ENCODE data around the gene ATP2A3. TPM values are rescaled to one million over a fixed set of nuclear protein-coding genes. Genes with fewer than 3 reads are reported as not detected.

ATP2A3 gene
- total RNA-seq, 2 donors from 2014 or later: 27.5 to 27.7 TPM

GRCh38 chr17:3944485-3945388 lies 19.5 kb downstream of the ATP2A3 start:
- DNase-seq (ENCODE audit: low spot score): no peak
- intact Hi-C loops (cut with DNase I): no loop called here

GRCh38 chr17:3943240-3943891 lies 20.9 kb downstream of the ATP2A3 start:
- intact Hi-C loops (cut with DNase I): no loop called here
- no peak for DNase-seq (ENCODE audit: low spot score)

DNA sequence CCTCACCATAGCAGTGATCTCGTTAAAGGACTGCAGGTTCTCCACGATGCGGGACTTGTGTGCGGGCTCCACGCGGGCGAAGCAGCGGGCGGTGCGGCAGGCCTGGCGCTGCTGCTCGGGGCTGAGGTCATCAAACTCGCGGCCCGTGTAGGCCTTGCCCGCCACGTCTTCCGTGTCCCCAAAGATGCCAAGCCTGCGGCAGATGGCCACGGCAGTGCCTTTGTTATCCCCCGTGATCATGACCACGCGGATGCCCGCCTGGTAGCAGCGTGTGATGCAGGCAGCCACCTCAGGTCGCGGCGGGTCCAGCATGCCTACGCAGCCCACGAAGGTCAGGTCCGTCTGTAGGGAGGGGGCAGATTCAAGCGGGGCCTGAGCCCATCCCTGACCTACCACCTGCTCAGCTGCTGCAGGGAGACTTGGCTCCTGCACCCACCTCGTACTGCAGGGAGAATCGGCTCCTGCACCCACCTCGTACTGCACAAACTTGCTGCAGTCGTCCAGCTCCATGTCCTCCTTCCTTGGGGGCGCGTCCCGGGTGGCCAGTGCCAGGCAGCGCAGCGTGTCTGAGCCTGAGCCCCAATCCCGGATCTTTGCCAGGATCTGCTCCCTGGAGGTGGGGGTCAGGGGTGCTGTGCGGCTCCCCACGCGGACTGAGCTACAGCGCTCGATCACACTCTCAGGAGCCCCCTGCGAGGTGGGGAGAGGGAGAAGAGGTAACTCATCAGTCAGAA lies 23.1 kb downstream of the ATP2A3 start:
- DNase-seq (ENCODE audit: low spot score): no peak
- intact Hi-C loops (cut with DNase I): no loop called here

DNA sequence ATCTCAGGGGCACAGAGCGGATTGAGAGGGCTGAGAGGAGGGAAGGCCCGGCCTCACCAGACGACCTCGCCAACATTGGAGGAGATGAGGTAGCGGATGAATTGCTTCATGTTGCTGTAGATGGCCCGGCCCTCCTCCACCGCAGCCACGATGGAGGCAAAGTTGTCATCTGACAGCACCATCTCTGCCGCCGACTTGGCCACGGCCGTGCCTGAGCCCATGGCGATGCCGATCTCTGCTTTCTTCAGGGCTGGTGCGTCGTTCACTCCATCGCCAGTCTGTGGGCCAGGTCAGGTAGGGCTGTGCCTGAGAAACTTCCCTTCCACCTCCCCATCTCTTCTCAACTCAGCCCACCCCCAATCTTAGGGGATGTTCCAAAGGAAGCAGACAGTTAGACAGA lies 26.9 kb downstream of the ATP2A3 start:
- no peak for DNase-seq (ENCODE audit: low spot score)
- intact Hi-C loops (cut with DNase I): no loop called here

DNA sequence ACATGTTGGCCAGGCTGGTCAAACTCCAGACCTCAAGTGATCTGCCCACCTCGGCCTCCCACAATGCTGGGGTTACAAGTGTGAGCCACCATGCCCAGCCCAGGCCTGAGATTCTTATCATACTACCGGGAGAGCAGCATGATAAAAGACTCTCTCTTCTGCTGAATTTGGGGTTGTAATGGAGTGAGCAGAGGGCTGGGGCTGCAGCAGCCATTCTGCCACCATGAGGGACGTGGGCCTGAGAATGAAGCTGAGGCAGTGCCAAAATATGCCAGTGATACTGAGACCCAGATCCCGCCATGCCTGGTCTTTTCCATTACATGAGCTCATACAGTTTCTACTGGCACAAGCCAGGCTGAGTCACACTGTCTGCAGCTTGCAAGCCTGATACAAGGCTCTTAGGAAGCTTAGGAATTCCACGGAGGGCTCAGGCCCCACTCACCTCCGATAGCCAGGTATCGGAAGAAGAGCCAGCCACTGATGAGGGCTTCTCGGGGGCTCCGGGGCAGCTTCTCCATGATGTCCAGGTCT lies 28.3 kb downstream of the ATP2A3 start:
- intact Hi-C loops (cut with DNase I): no loop called here
- DNase-seq (ENCODE audit: low spot score): no peak

DNA sequence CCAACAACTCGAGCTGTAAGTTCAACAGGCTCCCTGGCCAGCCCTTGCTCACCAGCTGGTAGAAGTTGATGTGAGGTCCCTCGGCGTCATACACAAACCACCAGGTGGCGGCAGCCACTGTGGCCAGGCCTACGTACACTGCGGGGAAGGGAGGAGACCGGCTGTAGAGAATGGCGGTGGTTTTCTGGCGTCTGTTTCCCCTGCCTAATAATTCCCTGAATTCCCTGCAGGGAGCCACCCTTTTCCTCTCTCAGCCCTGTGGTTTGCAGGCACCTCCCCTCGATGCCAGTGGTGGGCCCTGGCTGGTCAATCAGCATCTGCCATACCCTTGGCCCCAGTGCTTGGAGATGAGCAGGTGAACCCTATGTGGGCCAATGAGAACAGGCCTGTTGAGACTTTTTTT lies 29.1 kb downstream of the ATP2A3 start:
- intact Hi-C loops (cut with DNase I): no loop called here
- DNase-seq (ENCODE audit: low spot score): peak; percentile 84

DNA sequence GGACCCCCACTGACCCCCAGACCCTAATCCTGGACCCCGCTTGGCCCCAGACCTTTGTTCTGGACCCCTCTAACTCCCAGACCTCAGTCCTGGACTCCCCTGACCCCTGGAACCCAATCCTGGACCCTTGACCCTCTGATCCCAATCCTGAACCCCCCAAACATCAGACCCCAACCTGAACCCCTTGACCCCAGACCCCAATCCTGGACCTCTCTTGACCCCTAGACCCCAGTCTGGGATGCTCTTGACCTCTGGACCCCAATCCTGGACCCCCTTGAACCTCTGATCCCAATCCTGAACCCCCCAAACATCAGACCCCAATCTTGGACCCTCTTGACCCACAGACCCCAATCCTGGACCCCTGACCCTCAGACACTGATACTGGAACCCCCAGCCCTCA lies 34.5 kb downstream of the ATP2A3 start:
- intact Hi-C loops (cut with DNase I): no loop called here
- no peak for DNase-seq (ENCODE audit: low spot score)

DNA sequence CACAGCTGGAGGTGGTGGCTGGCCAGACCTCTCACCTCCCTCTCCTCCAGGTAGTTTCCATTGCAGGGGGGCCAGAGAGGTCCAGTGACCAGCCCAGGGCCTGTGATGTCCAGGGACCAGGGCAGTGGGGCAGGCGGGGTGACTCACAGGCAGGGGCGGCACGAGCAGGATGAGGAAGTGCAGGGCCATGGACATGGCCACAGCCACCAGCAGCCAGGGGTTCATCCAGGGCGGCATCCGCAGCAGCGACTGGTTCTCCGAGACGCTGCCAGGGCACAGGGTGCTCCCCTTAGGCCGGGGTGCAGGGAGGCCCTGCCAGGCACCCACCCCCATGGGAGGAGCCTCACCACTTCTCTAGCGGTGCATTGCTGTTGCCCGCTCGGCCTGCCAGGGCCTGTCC lies 35.1 kb downstream of the ATP2A3 start:
- intact Hi-C loops (cut with DNase I): no loop called here
- DNase-seq (ENCODE audit: low spot score): no peak

DNA sequence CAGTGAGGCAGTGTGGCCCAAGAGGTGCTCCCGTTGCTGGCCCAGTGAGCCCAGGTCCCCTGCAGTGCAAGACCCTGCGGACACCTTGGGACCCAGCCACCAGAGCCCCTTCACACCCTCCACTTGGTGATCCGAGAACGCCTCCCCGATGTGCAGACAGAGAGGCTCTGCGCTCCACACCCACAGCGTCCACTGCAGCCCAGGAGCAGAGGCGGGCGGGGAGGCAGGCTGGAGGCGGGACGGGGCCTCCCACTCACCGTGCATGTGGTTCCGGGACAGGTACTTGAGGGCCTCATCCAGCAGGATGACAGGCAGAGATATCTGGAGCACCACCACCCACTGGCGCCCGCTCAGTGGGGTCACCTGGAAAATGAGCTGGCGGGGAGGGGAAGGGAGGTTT lies 35.8 kb downstream of the ATP2A3 start:
- intact Hi-C loops (cut with DNase I): no loop called here
- DNase-seq (ENCODE audit: low spot score): no peak

GRCh38 chr17:3927628-3928340 lies 36.5 kb downstream of the ATP2A3 start:
- intact Hi-C loops (cut with DNase I): no loop called here

DNA sequence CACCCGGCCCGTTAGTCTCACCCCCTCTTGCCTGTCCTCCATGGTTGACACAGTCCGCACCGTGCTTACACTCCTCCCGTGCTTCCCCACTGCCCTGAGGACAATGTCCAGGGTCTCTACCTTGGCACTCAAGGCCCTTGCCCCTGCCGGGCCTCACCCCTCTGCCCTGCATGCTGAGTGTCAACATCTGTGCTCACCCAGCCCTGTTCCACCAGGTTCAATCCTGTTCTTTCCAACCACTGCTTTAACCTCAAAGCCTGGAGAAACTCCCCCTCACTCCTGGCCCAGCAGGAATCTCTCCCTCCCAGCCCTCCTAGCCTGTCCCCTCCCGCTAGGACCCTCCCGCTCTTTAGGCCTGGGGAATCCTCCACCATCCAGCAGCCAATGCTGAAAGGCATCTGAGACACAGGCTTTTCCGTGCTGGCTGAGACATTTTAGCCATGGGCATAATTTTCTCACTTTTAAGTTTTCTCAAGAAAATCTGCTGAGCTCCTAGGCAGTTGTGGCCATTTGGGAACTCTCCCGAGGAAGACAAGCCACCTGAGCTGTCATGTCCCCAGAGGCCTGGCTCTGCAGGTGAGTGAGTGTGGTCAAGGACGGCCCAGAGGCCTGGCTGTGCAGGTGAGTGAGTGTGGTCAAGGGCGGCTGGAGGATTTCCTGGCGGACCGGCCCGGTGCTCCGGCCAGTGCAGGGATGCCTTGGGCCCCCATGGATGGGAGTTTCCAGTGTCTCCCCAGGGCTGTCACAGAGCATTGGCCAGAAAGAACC lies 37.2 kb downstream of the ATP2A3 start:
- intact Hi-C loops (cut with DNase I): no loop called here
- no peak for DNase-seq (ENCODE audit: low spot score)

More at GRCh38 chr17:3927628-3928340, 36.5 kb downstream of the ATP2A3 start:
- DNase-seq (ENCODE audit: low spot score): no peak

DNA sequence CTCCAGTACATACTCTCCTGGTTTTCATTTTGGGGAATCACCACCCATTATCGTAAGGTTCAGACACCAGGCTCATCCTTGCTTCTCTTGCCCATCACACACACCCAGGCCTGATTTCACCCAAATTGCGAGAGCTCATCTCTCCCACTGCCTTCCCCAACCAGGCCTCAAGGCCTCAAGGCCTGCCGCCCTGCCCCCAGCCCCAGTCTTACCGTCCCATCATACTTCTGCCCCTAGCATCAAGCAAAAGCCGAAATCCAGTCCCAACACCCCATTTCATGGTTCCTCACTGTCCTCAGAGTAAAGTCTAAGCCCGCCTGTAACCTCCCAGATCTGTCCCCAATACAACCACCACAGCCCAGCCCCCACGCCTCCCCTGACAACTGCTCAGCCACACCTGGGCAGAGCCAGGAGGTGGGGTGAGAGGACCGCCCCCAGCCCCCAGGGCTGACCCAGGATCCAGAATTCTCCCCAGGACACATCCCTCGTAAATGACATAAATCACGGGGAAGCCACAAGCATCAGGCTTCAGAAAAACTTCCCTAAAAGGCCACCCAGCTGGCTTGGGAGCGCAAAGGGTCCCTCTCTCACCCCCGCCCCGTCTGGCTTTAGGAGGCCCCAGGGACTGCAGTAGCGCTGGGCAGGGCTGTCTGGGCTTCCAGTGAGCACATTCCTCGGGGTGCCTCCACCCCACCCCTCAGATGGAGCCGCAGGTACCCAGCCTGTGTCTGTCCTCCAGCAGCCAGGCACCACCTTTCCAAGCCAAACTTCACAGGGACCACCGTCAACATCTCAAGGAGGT lies 38.4 kb downstream of the ATP2A3 start:
- intact Hi-C loops (cut with DNase I): no loop called here
- no peak for DNase-seq (ENCODE audit: low spot score)

- no peak for DNase-seq (ENCODE audit: low spot score)
These were observed 39.5 kb downstream of the ATP2A3 start for GRCh38 chr17:3924512-3925350.

DNA sequence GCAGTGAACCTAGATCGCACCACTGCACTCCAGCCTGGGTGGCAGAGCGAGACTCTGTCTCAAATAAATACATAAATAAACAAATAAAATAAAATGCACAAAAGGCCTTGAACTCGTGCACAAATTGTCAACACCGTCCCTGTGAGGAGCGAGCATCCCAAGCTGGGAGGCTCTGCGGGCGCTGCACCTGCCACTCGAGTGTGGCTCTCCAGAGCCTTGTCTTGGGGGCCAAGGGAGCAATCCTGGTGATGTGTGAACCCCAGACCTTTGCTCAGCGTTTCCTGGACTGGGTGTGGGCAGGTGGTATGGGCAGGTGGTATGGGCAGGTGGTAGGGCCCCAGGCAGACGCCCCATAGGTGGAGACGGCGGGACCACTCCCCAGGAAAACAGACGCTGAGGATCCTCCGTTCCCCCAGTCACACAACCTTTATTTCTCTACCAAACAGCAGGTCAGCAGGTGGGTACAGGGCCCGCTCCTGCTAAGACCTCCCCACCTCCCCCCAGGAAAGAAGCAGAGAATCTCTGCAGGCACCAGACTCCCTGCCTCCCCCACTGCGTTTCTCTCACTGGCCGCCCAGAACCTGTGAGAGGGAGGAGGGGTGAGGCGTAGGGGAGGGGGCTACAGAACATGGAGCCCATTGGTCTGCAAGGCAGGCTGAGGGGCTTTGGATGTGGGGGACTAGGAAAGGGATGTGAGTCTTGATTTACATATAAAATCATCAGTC lies 40.6 kb downstream of the ATP2A3 start:
- intact Hi-C loops (cut with DNase I): no loop called here
- no peak for DNase-seq (ENCODE audit: low spot score)

More at GRCh38 chr17:3924512-3925350, 39.5 kb downstream of the ATP2A3 start:
- intact Hi-C loops (cut with DNase I): no loop called here

GRCh38 chr17:3922765-3923164 lies 41.5 kb downstream of the ATP2A3 start:
- intact Hi-C loops (cut with DNase I): no loop called here
- no peak for DNase-seq (ENCODE audit: low spot score)
